CD14-positive monocyte (primary cell): ENCODE measurements around the gene CD34. TPM values are rescaled to one million over a fixed set of nuclear protein-coding genes. Genes with fewer than 3 reads are reported as not detected.

Experiments
- DNase-seq, 3 donors: peaks; one replicate each; pipeline ENCODE4 v3.0.0-alpha.2; 2011 to 2022
- H2AFZ ChIP-seq: 2 replicates; pipeline ENCODE4 v1.6.0; 2012; ENCODE audit warnings: mild to moderate bottlenecking, low read depth, low read length, inconsistent platforms; ENCODE audit not compliant: insufficient read depth, poor library complexity, severe bottlenecking
- H3K27ac ChIP-seq, 2 donors: 1 replicate in 1 of 2; 2 replicates in 1 of 2; pipeline ENCODE4 v1.5.1; 2012 to 2013; ENCODE audit warnings: low read length in 2 of 2, control low read depth in 1 of 2, inconsistent platforms in 1 of 2, low read depth in 1 of 2, mild to moderate bottlenecking in 1 of 2
- H3K27me3 ChIP-seq, 2 donors: one replicate each; pipeline versions ENCODE4 v1.6.0 to v1.6.1; 2011 to 2013; ENCODE audit warnings: low read length in 2 of 2; ENCODE audit not compliant: control insufficient read depth in 2 of 2, insufficient read depth in 2 of 2
- H3K36me3 ChIP-seq, 2 donors: replicated peaks in 1 of 2; 1 replicate in 1 of 2; 2 replicates in 1 of 2; pipeline versions ENCODE4 v1.5.1 to v1.6.1; 2012 to 2013; ENCODE audit warnings: low read length in 2 of 2, control low read depth in 1 of 2, inconsistent platforms in 1 of 2, mild to moderate bottlenecking in 1 of 2; ENCODE audit not compliant: insufficient read depth in 2 of 2, control insufficient read depth in 1 of 2
- H3K4me1 ChIP-seq, 2 donors: 1 replicate in 1 of 2; 2 replicates in 1 of 2; pipeline versions ENCODE4 v1.5.1 to v1.6.1; 2012 to 2013; ENCODE audit warnings: low read length in 2 of 2, control low read depth in 1 of 2, inconsistent platforms in 1 of 2, mild to moderate bottlenecking in 1 of 2, moderate library complexity in 1 of 2; ENCODE audit not compliant: insufficient read depth in 2 of 2, control insufficient read depth in 1 of 2
- H3K4me2 ChIP-seq: replicated peaks from 2 replicates; pipeline ENCODE3; 2012; ENCODE audit warnings: low read length, moderate library complexity, mild to moderate bottlenecking; ENCODE audit not compliant: poor library complexity, severe bottlenecking; ENCODE audit errors: extremely low read depth
- H3K4me3 ChIP-seq, 3 experiments: fragments of 200-600 bp in 1 of 3; sonication (generic) in 1 of 3; replicated peaks in 1 of 3; 1 replicate in 2 of 3; 2 replicates in 1 of 3; pipeline ENCODE4 v1.5.1; 2011 to 2013; ENCODE audit warnings: low read length in 3 of 3, mild to moderate bottlenecking in 3 of 3, control low read depth in 2 of 3, low read depth in 2 of 3, inconsistent platforms in 1 of 3, moderate library complexity in 1 of 3
- H3K79me2 ChIP-seq: 2 replicates; pipeline ENCODE4 v1.6.0; 2012; ENCODE audit warnings: mild to moderate bottlenecking, control low read depth, inconsistent platforms, low read length, moderate library complexity; ENCODE audit not compliant: insufficient read depth
- H3K9ac ChIP-seq: 2 replicates; pipeline ENCODE4 v1.6.0; 2017; ENCODE audit warnings: low read length, mild to moderate bottlenecking; ENCODE audit not compliant: insufficient read depth, poor library complexity, severe bottlenecking
- H3K9me3 ChIP-seq, 2 donors: replicated peaks in 1 of 2; 1 replicate in 1 of 2; 2 replicates in 1 of 2; pipeline versions ENCODE4 v1.5.1 to v1.6.1; 2012 to 2013; ENCODE audit warnings: low read length in 2 of 2, control low read depth in 1 of 2; ENCODE audit not compliant: control insufficient read depth in 1 of 2, insufficient read depth in 1 of 2
- H4K20me1 ChIP-seq: 2 replicates; pipeline ENCODE4 v1.6.0; 2012; ENCODE audit warnings: mild to moderate bottlenecking, low read length, control low read depth, moderate library complexity; ENCODE audit not compliant: insufficient read depth
- H3K27ac Mint-ChIP-seq, 7 donors: one replicate each; pipeline ENCODE4 v1.8.0; 2020; ENCODE audit warnings: mild to moderate bottlenecking in 7 of 7, mixed read lengths in 7 of 7, moderate library complexity in 6 of 7, inconsistent platforms in 2 of 7
- H3K27me3 Mint-ChIP-seq, 3 donors: one replicate each; pipeline ENCODE4 v1.8.0; 2021 to 2022; ENCODE audit warnings: low read depth in 3 of 3, mild to moderate bottlenecking in 3 of 3, mixed read lengths in 3 of 3, moderate library complexity in 3 of 3, inconsistent platforms in 1 of 3
- H3K36me3 Mint-ChIP-seq, 2 donors: one replicate each; pipeline ENCODE4 v1.8.0; 2020; ENCODE audit warnings: mixed read lengths in 2 of 2, inconsistent platforms in 1 of 2, mild to moderate bottlenecking in 1 of 2
- H3K4me1 Mint-ChIP-seq: one replicate; pipeline ENCODE4 v1.8.0; 2020; ENCODE audit warnings: mild to moderate bottlenecking, mixed read lengths
- H3K4me3 Mint-ChIP-seq, 2 donors: one replicate each; pipeline ENCODE4 v1.8.0; 2020; ENCODE audit warnings: mild to moderate bottlenecking in 2 of 2, mixed read lengths in 2 of 2, moderate library complexity in 1 of 2
- H3K9me3 Mint-ChIP-seq, 7 donors: one replicate each; pipeline ENCODE4 v1.8.0; 2020 to 2022; ENCODE audit warnings: mixed read lengths in 7 of 7, mild to moderate bottlenecking in 6 of 7, moderate library complexity in 6 of 7, inconsistent platforms in 2 of 7
- CTCF ChIP-seq: fragments of 200-600 bp; IDR thresholded peaks from one replicate; pipeline ENCODE4 v1.8.0; 2022; ENCODE audit warnings: antibody characterized with exemption, mild to moderate bottlenecking
- WGBS: methylation state at CpG from one replicate; pipeline ENCODE4 v1.1.5; 2013; ENCODE audit warnings: missing lambda C conversion rate; ENCODE audit not compliant: insufficient coverage; 5-methylcytosine and 5-hydroxymethylcytosine counted together
- intact Hi-C, 2 donors: fragments of 100-400 bp; cut with micrococcal nuclease; formaldehyde crosslinking; loops; one replicate each; pipeline versions ENCODE4 v1.15.0 to v1.15.1; 2023
- polyA plus RNA-seq, 3 donors: library from polyadenylated mRNA; depleted of rRNA in 1 of 3; unstranded in 2 of 3; stranded (reverse) in 1 of 3; fragments of 300-500 nt in 2 of 3; fragments of >200 nt in 1 of 3; fragmentation: Illumina TruSeq in 2 of 3; gene quantifications; 1 replicate in 2 of 3; 2 replicates in 1 of 3; pipeline ENCODE4 v1.2.3, GENCODE V29; 2012 to 2021

Gene CD34
- polyA plus RNA-seq, 3 donors, result 0.03 TPM; not detected in 2

DNA sequence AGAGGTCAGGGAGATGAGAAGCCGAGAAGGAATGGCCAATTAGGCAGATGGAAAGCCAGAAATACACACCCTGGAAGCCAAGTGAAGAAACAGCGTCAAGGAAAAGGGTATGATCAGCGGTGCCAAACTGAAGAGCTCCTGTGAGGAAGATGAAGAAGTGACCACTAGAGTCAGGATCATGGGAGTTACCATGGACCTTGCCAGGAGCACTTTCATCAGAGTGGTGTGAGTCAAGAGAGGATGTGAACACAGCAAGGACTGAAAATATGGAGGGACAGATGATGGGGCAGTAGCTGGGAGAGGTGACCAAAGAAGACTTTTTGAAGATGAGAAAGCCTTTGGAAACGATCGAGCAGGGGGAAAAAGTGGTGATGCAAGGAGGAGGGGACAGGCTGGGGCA is 50.4 kb downstream of the CD34 start:
- Histone ChIP-seq H3K27ac (no peak overlapping the region), H3K4me3 (no peak overlapping the region), H3K79me2 (peaks cover 92% of the 10 kb centered on the region), H4K20me1 (peaks cover 87% of the 10 kb centered on the region), H3K4me1 (peaks cover 56 to 72% of the 10 kb centered on the region in 2 donors), H3K27me3 (no peaks in the 10 kb centered on the region), H3K4me2 (no peak overlapping the region), H3K9ac (no peak overlapping the region), H3K9me3 (no peaks in the 10 kb centered on the region), H3K36me3 (peaks cover 13 to 60% of the 10 kb centered on the region in 2 donors), H2AFZ (no peak overlapping the region)
- H3K27me3 Mint-ChIP-seq, result peaks cover 0 to 2% (median 0%) of the 10 kb centered on the region in 3 donors
- intact Hi-C loops, result no loop called here
- no peak overlapping the region for H3K27ac Mint-ChIP-seq
- H3K4me3 Mint-ChIP-seq, result no peak overlapping the region
- 88% methylated on average over 5 of the region's 5 CpGs for WGBS
- TF ChIP-seq CTCF, result no peak
- DNase-seq, result no peak
- H3K36me3 Mint-ChIP-seq, result peaks cover 45 to 51% of the 10 kb centered on the region in 2 donors
- H3K9me3 Mint-ChIP-seq, result no peaks in the 10 kb centered on the region
- peaks cover 54% of the 10 kb centered on the region for H3K4me1 Mint-ChIP-seq

GRCh38 chr1:207858806-207859205 is 52.1 kb downstream of the CD34 start:
- H3K36me3 ChIP-seq, result peaks cover 13 to 61% of the 10 kb centered on the region in 2 donors
- H4K20me1 ChIP-seq, result peaks cover 91% of the 10 kb centered on the region
- Mint-ChIP-seq H3K27me3 (no peaks in the 10 kb centered on the region), H3K9me3 (no peaks in the 10 kb centered on the region), H3K4me1 (peaks cover 43% of the 10 kb centered on the region), H3K36me3 (peaks cover 45 to 50% of the 10 kb centered on the region in 2 donors), H3K27ac (no peak overlapping the region), H3K4me3 (no peak overlapping the region)
- no peaks in the 10 kb centered on the region for H3K27me3 ChIP-seq
- H3K27ac ChIP-seq, result peak overlapping the region in 1 of 2 donors; percentile 56
- no peak overlapping the region for H2AFZ ChIP-seq
- peaks cover 44 to 64% of the 10 kb centered on the region in 2 donors for H3K4me1 ChIP-seq
- peaks cover 95% of the 10 kb centered on the region for H3K79me2 ChIP-seq
- no peak overlapping the region for H3K4me2 ChIP-seq
- WGBS, result no CpG with 5 or more reads among the region's 4 CpGs
- H3K4me3 ChIP-seq, result peak overlapping the region in 1 of 3 experiments; percentile 9
- H3K9ac ChIP-seq, result no peak overlapping the region
- no peaks in the 10 kb centered on the region for H3K9me3 ChIP-seq
- intact Hi-C loops, result no loop called here
- TF ChIP-seq CTCF, result no peak
- no peak for DNase-seq
